ENCODE data around the gene ANXA6. TPM values are rescaled to one million over a fixed set of nuclear protein-coding genes. Genes with fewer than 3 reads are reported as not detected.

Gene ANXA6
- total and polyA plus RNA-seq, 9 of the 15 experiments (the other 6 are each of a cell fraction or from before 2014, with no cell fraction given), result 0.70 to 13.2 (median 8.3) TPM

DNA sequence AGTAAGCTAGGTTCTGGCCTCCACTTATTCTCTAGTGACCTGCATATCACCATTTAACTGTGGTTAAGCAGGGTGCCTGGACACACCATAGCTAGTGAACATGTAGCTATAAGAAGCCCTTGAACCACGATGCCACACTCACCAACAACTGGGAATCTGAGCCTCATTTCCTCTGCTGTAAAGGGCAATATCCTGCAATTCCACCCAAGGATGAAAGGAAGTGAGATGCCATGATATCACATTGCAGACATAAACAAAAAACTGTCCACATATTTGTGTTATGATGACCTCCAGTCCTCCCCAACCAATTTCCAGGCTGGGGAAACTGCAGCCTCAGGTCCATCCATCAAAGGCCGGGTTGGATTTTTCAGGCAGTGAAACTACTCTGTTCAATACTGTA is 87.1 kb downstream of the ANXA6 start (continued):
- TF ChIP-seq, protein P1, sequence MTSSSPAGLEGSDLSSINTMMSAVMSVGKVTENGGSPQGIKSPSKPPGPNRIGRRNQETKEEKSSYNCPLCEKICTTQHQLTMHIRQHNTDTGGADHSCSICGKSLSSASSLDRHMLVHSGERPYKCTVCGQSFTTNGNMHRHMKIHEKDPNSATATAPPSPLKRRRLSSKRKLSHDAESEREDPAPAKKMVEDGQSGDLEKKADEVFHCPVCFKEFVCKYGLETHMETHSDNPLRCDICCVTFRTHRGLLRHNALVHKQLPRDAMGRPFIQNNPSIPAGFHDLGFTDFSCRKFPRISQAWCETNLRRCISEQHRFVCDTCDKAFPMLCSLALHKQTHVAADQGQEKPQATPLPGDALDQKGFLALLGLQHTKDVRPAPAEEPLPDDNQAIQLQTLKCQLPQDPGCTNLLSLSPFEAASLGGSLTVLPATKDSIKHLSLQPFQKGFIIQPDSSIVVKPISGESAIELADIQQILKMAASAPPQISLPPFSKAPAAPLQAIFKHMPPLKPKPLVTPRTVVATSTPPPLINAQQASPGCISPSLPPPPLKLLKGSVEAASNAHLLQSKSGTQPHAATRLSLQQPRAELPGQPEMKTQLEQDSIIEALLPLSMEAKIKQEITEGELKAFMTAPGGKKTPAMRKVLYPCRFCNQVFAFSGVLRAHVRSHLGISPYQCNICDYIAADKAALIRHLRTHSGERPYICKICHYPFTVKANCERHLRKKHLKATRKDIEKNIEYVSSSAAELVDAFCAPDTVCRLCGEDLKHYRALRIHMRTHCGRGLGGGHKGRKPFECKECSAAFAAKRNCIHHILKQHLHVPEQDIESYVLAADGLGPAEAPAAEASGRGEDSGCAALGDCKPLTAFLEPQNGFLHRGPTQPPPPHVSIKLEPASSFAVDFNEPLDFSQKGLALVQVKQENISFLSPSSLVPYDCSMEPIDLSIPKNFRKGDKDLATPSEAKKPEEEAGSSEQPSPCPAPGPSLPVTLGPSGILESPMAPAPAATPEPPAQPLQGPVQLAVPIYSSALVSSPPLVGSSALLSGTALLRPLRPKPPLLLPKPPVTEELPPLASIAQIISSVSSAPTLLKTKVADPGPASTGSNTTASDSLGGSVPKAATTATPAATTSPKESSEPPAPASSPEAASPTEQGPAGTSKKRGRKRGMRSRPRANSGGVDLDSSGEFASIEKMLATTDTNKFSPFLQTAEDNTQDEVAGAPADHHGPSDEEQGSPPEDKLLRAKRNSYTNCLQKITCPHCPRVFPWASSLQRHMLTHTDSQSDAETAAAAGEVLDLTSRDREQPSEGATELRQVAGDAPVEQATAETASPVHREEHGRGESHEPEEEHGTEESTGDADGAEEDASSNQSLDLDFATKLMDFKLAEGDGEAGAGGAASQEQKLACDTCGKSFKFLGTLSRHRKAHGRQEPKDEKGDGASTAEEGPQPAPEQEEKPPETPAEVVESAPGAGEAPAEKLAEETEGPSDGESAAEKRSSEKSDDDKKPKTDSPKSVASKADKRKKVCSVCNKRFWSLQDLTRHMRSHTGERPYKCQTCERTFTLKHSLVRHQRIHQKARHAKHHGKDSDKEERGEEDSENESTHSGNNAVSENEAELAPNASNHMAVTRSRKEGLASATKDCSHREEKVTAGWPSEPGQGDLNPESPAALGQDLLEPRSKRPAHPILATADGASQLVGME (CRISPR knock-in tag; IDR thresholded peaks at IDR 0.05), result no peak
- TF ChIP-seq TCF7 (IDR thresholded peaks at IDR 0.05; ENCODE audit: borderline replicate concordance) (no peak), PCBP1 (IDR thresholded peaks at IDR 0.05; ENCODE audit: low read depth, low read length, poor library complexity, severe bottlenecking) (no peak)
